ENCODE results near the gene SLC41A3.

Gene SLC41A3

DNA sequence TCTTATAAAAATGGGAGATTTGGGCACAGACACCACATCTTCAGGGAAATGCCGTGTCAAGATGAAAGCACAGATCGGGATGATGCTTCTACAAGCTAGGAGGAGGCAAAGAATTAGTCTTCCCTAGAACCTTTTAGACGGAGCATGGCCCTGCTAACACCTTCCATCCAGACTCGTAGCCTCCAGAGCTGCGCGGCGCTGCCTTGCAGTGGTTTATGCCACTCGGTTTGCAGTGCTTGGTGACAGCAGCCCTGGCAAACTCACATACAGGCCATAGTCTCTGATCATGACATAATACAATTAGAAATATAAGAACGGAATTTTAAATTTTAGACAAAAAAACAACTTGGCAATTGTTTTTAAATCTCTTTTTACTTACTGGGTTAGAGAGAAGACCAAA, 37.1 kb upstream of the SLC41A3 start:
- Histone ChIP-seq H3K9me3 (no peaks in the 10 kb centered on the region), H3K27ac (no peak overlapping the region), H3K36me3 (no peaks in the 10 kb centered on the region), H3K4me1 (no peaks in the 10 kb centered on the region), H3K4me2 (no peak overlapping the region), H3K4me3 (no peak overlapping the region), H3K9ac (no peak overlapping the region), H3K27me3 (no peaks in the 10 kb centered on the region), H4K20me1 (no peaks in the 10 kb centered on the region)
- TF ChIP-seq Cebpa-rat (IDR thresholded peaks at IDR 0.05) = no peak

DNA sequence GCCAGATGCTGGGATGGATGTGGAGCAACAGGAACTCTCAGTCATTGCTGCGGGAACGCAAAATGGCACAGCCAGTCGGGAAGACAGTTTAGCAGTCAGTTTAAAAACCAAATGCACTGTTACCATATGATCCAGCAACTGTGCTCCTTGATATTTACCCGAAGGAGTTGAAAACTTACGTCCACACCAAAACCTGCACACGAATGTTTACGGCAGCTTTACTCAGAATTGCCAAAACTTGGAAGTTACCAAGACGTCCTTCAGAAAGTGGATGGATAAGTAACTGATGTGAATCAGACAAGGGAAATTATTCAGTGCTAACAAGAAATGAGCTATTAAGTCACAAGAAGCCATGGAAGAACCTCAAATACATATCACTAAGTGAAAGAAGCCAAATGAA, 36.1 kb upstream of the SLC41A3 start:
- no peak for TF ChIP-seq Cebpa-rat (IDR thresholded peaks at IDR 0.05)
- Histone ChIP-seq H3K27ac (no peak overlapping the region), H3K9me3 (no peaks in the 10 kb centered on the region), H3K27me3 (no peaks in the 10 kb centered on the region), H3K4me3 (no peak overlapping the region), H3K36me3 (no peaks in the 10 kb centered on the region), H4K20me1 (no peaks in the 10 kb centered on the region), H3K4me2 (no peak overlapping the region), H3K4me1 (no peaks in the 10 kb centered on the region), H3K9ac (no peak overlapping the region)

DNA sequence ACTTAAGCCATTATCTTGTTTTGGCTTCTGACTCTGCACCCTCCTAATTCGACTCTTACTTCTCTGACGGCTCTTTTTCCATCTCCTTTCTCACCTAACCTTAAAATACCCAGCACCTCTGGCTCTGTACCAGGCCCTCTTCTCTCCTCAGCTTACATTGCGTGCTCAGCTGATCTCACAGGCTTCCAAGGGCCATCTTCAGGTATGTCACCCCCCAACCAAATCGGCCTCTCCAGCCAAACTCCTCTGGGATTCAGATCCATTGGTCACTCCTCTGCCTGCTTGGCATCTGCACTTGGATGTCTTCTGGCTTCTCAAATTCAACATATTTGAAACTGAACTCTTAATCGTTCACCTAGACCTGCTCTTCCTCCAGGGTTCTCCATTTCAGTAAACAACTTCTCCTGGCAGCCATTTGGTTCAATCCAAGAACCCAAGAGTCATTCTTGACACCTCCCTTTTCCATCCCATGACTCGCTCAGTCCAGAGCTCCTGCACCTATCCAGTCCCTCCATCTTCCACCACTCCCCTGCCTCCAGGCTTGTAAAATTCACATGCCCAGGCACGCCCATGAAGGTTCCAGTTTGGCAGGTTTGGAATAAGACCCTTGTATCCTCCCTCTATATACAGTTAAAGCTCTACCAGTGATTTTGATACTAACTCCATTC, 35.2 kb upstream of the SLC41A3 start:
- H4K20me1 ChIP-seq = no peaks in the 10 kb centered on the region
- no peak overlapping the region for H3K9ac ChIP-seq
- no peaks in the 10 kb centered on the region for H3K4me1 ChIP-seq
- H3K36me3 ChIP-seq = no peaks in the 10 kb centered on the region
- H3K27me3 ChIP-seq = no peaks in the 10 kb centered on the region
- H3K27ac ChIP-seq = no peak overlapping the region
- no peak for TF ChIP-seq Cebpa-rat (IDR thresholded peaks at IDR 0.05)
- no peak overlapping the region for H3K4me2 ChIP-seq
- H3K4me3 ChIP-seq = no peak overlapping the region
- no peaks in the 10 kb centered on the region for H3K9me3 ChIP-seq

DNA sequence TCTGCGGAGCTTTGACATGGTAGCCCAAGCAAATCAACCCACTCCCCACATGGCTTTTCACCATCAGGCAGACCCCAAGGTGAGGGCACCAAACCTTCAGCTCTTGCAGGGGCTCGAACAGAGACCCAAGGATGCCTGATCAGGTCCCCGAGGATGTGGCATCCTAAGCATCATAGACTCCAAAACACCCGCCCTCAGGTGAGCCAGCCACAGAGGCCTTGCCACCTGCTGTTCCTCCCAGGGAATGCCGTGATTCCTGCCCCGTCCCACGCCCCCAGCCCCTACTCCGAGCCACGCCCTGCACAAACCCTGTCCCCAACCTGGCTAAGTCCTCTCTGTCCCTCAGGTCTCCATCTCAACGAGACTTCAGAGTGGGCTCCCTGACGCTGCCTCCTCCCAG, 34.7 kb upstream of the SLC41A3 start:
- Histone ChIP-seq H3K27me3 (no peaks in the 10 kb centered on the region), H3K4me2 (no peak overlapping the region), H3K36me3 (no peaks in the 10 kb centered on the region), H3K4me3 (no peak overlapping the region), H3K4me1 (no peaks in the 10 kb centered on the region), H4K20me1 (no peaks in the 10 kb centered on the region), H3K9ac (no peak overlapping the region), H3K9me3 (no peaks in the 10 kb centered on the region), H3K27ac (no peak overlapping the region)
- no peak for TF ChIP-seq Cebpa-rat (IDR thresholded peaks at IDR 0.05)

DNA sequence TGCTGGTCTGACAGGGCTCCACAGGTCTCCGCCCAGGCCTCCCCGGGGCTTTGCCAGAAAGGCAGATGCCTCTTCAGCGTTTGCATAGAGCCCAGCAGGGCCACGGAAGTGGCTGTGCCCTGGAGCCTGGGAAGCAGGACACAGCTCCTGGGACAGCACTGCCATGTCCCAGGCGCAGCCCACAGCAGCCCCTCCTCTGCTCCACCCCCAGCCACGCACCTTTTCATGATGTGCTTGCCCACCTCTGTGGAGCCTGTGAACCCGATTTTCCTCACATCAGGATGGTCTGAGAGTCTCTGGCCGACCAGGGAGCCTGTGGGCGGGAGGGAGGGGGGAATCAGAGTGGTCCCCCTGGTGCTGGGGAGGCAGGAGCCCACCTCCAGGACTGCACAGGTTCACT, 33.9 kb upstream of the SLC41A3 start:
- no peaks in the 10 kb centered on the region for H3K4me1 ChIP-seq
- no peaks in the 10 kb centered on the region for H3K27me3 ChIP-seq
- H3K27ac ChIP-seq = no peak overlapping the region
- H4K20me1 ChIP-seq = no peaks in the 10 kb centered on the region
- H3K36me3 ChIP-seq = no peaks in the 10 kb centered on the region
- H3K4me3 ChIP-seq = no peak overlapping the region
- TF ChIP-seq Cebpa-rat (IDR thresholded peaks at IDR 0.05) = no peak
- H3K9ac ChIP-seq = no peak overlapping the region
- no peak overlapping the region for H3K4me2 ChIP-seq
- H3K9me3 ChIP-seq = no peaks in the 10 kb centered on the region

DNA sequence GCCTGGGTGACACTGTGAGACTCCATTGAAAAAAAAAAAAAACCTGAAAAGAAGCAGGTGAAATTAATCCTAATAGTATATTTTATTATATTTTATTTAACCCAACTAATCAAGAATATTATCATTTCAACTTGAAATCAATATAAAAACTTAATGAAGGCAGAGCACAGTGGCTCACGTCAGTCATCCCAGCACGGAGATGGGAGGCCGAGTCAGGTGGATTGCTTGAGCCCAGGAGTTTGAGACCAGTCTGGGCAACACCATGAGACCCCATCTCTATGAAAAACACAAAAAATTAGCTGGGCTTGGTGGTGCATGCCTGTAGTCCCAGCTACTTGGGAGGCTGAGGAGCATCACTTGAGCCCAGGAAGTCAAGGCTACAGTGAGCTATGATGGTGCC, 33.3 kb upstream of the SLC41A3 start:
- Histone ChIP-seq H3K27me3 (no peaks in the 10 kb centered on the region), H3K36me3 (no peaks in the 10 kb centered on the region), H3K4me2 (no peak overlapping the region), H3K9ac (no peak overlapping the region), H3K27ac (no peak overlapping the region), H4K20me1 (no peaks in the 10 kb centered on the region), H3K4me1 (no peaks in the 10 kb centered on the region), H3K4me3 (no peak overlapping the region), H3K9me3 (no peaks in the 10 kb centered on the region)
- TF ChIP-seq Cebpa-rat (IDR thresholded peaks at IDR 0.05) = no peak

DNA sequence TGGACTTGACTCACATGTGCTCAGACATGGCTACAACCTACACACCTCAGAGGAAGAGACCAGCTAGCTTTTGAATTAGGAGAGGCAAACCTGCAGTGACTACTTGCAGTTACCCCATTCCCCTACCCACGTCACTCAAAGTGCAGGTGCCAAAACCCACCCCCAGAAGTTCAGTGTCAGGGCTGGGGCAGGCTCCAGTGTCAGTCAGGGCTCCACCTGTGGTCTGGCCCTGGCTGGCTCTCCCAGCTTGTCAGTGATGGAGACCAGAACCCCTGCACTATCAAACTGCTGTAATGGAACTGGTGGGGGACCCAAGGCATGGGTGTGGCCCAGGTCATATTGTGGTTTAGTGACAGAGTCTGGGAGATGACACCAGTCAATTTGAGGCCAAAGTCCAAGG, 32.6 kb upstream of the SLC41A3 start:
- H3K9me3 ChIP-seq = no peaks in the 10 kb centered on the region
- no peaks in the 10 kb centered on the region for H3K27me3 ChIP-seq
- no peak overlapping the region for H3K4me3 ChIP-seq
- no peaks in the 10 kb centered on the region for H3K36me3 ChIP-seq
- TF ChIP-seq Cebpa-rat (IDR thresholded peaks at IDR 0.05) = no peak
- no peaks in the 10 kb centered on the region for H3K4me1 ChIP-seq
- H3K27ac ChIP-seq = no peak overlapping the region
- H3K4me2 ChIP-seq = no peak overlapping the region
- H3K9ac ChIP-seq = no peak overlapping the region
- no peaks in the 10 kb centered on the region for H4K20me1 ChIP-seq

DNA sequence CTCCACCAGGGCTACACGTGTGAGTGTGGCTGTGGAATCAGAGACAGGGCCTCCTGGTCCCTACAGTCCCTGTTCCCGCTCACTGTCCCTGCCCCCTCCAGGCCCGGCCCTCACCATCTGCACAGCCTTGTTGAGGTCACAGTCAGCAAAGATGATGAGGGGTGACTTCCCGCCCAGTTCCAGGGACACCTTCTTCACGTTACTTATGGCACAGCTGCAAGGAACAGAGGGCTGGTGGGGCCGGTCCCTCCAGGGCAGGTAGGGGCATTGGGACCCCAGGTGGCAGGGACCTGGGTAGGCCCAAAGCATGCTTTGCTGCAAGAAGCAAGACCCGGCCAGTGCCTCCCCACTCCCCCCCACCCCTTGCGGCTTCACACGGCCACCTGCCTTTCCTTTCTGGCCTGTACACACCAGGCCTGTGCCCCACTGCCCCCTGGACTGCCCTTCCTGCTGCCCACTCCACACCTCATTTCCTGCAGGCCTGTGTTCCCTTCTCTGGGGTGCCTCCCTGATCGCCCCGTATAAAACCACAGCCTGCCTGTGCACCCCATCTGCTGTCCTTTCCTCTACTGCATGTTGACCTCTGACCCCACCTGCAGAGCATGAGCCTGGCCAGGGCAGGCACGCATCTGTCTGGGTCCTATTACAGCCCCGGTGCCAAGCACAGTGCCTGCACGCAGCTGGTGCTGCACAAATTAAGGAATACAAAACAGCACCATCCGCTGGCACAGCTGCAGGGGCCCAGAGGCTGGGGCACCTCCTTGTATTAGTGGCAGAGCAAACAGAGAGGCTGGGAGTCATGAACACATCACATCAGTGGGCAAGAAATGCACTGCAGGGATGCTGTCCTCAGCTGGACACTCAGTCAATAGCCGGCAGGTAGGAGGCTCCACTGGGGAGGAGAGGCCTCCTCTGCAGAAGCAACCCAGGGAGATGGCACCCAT, 30.8 kb upstream of the SLC41A3 start:
- no peak for TF ChIP-seq Cebpa-rat (IDR thresholded peaks at IDR 0.05)
- Histone ChIP-seq H3K9ac (no peak overlapping the region), H3K4me1 (no peaks in the 10 kb centered on the region), H3K4me2 (no peak overlapping the region), H4K20me1 (no peaks in the 10 kb centered on the region), H3K27ac (no peak overlapping the region), H3K4me3 (no peak overlapping the region), H3K27me3 (no peaks in the 10 kb centered on the region), H3K36me3 (no peaks in the 10 kb centered on the region), H3K9me3 (no peaks in the 10 kb centered on the region)

DNA sequence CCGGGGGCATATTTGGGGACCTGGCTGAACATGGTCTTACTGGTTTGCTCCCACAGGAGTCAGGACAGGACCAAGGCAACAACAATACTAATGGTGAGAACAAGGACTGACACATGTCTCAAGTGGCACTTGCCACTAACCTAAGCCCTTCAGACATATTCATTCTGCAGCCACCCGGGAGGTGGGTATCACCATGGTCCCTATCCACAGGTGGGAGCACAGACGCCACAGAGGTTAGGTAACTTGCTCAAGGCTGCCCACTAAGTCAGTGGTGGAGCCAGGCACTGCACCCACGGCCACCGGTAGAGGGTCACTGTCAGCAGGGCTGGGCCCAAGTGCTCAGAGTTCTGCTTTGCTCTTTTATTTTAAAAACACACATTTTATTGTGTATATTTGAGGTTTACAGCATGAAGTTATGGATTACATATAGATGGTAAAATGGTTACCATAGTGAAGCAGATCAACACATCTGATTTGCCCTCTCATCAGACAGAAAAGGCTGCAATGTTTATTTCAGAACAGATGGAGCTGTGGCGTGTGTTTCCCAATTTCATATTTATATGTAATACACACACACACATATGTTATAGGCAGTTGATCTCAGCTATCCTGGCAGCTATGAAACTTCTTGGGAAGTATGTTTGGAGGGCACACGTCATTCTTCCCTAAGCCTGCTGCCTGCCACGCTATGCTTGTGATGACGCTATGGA, 30.0 kb upstream of the SLC41A3 start:
- H4K20me1 ChIP-seq = no peaks in the 10 kb centered on the region
- no peak for TF ChIP-seq Cebpa-rat (IDR thresholded peaks at IDR 0.05)
- no peaks in the 10 kb centered on the region for H3K36me3 ChIP-seq
- no peaks in the 10 kb centered on the region for H3K27me3 ChIP-seq
- H3K4me1 ChIP-seq = no peaks in the 10 kb centered on the region
- no peak overlapping the region for H3K9ac ChIP-seq
- H3K9me3 ChIP-seq = no peaks in the 10 kb centered on the region
- no peak overlapping the region for H3K27ac ChIP-seq
- H3K4me2 ChIP-seq = no peak overlapping the region
- no peak overlapping the region for H3K4me3 ChIP-seq

DNA sequence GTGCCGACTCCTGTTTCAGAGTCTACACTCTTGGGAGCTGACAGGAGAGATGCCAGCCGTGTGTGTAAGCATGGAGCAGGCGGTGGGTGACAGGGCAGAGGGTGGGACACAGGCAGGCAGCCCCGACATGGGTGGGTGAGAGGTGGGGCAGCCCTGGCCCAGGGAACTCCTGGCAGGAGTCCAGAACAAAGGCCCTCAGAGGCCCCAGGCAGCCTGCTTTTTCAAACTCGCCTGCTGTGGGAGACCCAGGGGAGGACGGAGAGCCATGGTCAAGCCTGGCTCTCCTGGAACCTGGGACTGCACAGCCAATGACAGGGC, 29.3 kb upstream of the SLC41A3 start:
- Histone ChIP-seq H3K4me1 (no peaks in the 10 kb centered on the region), H3K9me3 (no peaks in the 10 kb centered on the region), H3K27me3 (no peaks in the 10 kb centered on the region), H3K9ac (no peak overlapping the region), H4K20me1 (no peaks in the 10 kb centered on the region), H3K4me3 (no peak overlapping the region), H3K27ac (no peak overlapping the region), H3K36me3 (no peaks in the 10 kb centered on the region), H3K4me2 (no peak overlapping the region)
- TF ChIP-seq Cebpa-rat (IDR thresholded peaks at IDR 0.05) = no peak

All from BLaER1 (cell line).